Muscle layer of duodenum (tissue), 2 donors: ENCODE data around the gene ZNF490.
A peak's percentile ranks its signal among the peaks of the same experiment; 100 is the strongest.
"Not testable (repeated sequence)": the region's sequence is repeated elsewhere in the genome, so short reads cannot be mapped to it uniquely, and the experiment has no call there.

ENCODE experiments used
- H3K27ac ChIP-seq: one replicate; pipeline ENCODE4 v1.7.0; 2013; ENCODE audit warnings: mild to moderate bottlenecking, low read length
- H3K27me3 ChIP-seq: one replicate; pipeline ENCODE4 v1.7.0; 2013; ENCODE audit warnings: low read depth, mild to moderate bottlenecking, control low read depth, low read length
- H3K36me3 ChIP-seq, 2 donors: one replicate each; pipeline ENCODE4 v1.7.0; 2013; ENCODE audit warnings: low read length in 2 of 2, control low read depth in 1 of 2, mild to moderate bottlenecking in 1 of 2; ENCODE audit not compliant: insufficient read depth in 2 of 2, control insufficient read depth in 1 of 2
- H3K4me1 ChIP-seq, 2 donors: one replicate each; pipeline ENCODE4 v1.7.0; 2013; ENCODE audit warnings: low read length in 2 of 2, mild to moderate bottlenecking in 2 of 2, control low read depth in 1 of 2, moderate library complexity in 1 of 2; ENCODE audit not compliant: insufficient read depth in 2 of 2, control insufficient read depth in 1 of 2
- H3K4me3 ChIP-seq, 2 donors: one replicate each; pipeline ENCODE4 v1.7.0; 2013; ENCODE audit warnings: low read length in 2 of 2, low read depth in 1 of 2, mild to moderate bottlenecking in 1 of 2
- H3K9me3 ChIP-seq, 2 donors: one replicate each; pipeline ENCODE4 v1.7.0; 2013; ENCODE audit warnings: low read length in 2 of 2, control low read depth in 1 of 2, mild to moderate bottlenecking in 1 of 2; ENCODE audit not compliant: control insufficient read depth in 1 of 2
- donor health status: healthy.

Gene ZNF490

DNA sequence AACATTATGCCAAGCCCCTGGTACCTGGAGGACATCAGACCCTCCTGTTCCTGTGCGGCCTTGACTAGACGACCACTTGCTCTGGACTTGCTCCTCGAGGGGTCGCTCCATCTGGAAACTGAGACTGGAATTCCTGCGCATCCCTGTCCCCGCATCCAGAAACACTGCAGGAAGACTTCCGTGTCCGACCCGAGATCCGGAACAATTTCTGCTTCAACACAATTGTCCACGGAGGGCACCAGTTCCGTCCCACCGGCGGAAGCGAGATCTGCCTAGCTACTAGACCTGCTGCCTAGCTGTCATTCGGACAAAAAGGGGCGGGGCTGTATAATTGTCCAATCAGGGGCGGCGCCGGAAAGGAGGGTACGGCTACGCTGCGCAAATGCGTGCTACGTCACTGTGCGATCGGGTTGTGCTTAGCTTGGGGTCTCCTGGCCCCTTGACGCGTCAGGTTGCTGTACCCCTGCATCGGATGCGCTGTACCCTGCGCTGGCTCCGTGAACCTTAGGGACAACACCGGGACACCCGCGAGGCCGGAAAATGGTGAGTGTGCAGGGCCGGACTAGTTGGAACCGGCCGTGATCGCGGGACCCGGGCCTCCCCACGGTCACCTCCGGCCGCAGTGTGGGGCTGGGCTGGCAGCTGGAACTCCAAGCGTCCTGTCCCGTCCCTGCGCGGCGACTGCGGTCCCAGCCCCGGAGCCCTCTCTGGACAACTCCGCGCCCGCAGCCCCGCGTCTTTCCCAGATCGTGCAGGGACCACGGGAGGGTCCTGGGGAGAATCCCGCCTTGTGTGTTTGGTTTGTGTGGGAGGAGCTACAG is at the start of gene ZNF490, which contains the start of gene ZNF791:
TSS of gene ZNF490 (minus strand) at position 274 of the 821 bp plus-strand sequence. CDS start at position 141, 133 bp downstream.
TSS of gene ZNF791 (plus strand) at position 381 of the 821 bp plus-strand sequence. CDS start at position 541, 160 bp downstream.
- Histone ChIP-seq H3K36me3 (peaks cover 5 to 20% of the 10 kb centered on the region in 2 donors), H3K4me3 (peak within 1 kb of the TSS; percentile 76 to 100), H3K27me3 (no peaks in the 10 kb centered on the region), H3K27ac (peak within 1 kb of the TSS; percentile 97), H3K4me1 (peaks cover 0 to 38% of the 10 kb centered on the region in 2 donors), H3K9me3 (no peaks in the 10 kb centered on the region)

DNA sequence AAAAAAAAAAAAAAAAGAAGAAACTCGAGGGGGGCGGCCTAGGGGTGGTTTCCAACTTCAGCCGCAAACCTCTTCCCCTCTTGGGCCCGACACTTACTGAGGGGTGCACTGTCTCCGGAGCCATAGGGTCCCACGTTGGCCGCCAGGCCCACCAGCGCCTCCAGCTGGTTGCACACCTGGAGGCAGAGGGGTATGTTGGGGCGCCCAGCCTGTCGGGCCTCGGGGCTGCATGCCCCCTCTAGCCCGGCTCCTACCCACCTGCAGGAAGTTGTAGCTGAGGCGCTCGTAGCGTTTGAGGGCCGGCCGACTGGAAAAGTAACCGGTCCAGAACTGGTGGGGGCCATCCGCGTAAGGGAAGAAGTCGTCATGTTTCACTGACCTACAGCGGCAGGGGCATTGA is 47.4 kb upstream of the ZNF490 start:
- no peaks in the 10 kb centered on the region for H3K27me3 ChIP-seq
- H3K27ac ChIP-seq: no peak overlapping the region
- peaks cover 27 to 64% of the 10 kb centered on the region in 2 donors for H3K36me3 ChIP-seq
- H3K4me3 ChIP-seq: no peak overlapping the region
- no peaks in the 10 kb centered on the region for H3K9me3 ChIP-seq
- no peaks in the 10 kb centered on the region for H3K4me1 ChIP-seq

DNA sequence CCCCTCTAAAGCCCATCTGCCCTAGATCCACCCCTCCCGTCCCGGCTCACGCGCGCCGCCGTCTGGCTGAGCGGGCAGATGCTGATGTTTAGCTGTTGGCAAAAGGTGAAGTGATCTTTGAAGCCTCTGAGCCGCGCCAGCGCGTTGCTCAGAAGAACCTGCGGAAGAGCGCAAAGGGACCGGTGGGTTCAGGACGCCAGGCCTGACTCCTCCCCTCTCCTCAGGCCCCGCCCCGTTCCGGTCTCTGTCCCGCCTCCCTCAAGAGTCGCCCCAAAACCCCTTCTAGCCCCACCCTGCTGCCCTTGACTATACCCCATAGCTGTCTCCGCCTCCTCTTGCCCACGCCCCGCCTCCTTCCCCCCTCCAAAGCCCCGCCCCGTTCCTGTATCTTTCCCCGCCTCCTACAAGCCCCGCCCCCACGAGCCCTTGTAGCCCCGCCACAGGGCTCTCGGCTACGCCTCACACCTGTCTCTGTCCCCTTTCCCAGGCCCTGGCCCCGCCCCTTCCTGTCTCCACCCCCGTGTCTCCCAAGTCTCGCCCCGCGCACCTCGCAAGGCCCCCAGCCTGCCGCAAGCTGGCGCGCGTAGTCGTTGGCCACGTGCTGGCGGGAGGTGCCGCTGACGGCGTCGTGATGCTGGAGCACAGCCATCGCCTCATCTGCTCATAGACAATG is 46.4 kb upstream of the ZNF490 start:
- Histone ChIP-seq H3K27ac (no peak overlapping the region), H3K4me1 (no peaks in the 10 kb centered on the region), H3K4me3 (no peak overlapping the region), H3K9me3 (no peaks in the 10 kb centered on the region), H3K36me3 (peaks cover 27 to 65% of the 10 kb centered on the region in 2 donors), H3K27me3 (no peaks in the 10 kb centered on the region)

DNA sequence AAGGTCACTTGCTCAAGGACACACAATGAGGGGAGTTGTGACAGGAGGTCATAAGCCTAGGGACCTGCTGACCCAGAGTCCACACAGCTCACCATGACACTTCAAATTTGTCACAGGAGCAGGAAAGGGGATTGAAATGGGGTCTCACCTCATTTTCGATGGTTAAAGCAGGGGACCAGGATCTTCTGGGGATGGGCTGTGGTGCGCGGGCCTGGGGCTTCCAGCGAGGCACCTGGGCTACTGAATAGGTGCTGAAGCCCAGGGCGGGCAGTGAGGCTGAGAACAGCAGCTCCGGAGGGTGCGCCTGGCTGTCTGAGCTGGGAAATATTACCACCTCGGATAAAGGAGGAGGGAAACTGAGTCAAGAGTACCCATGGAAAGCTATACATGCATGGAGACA is 44.9 kb upstream of the ZNF490 start:
- Histone ChIP-seq H3K9me3 (no peaks in the 10 kb centered on the region), H3K4me3 (no peak overlapping the region), H3K36me3 (peaks cover 22 to 52% of the 10 kb centered on the region in 2 donors), H3K4me1 (no peaks in the 10 kb centered on the region), H3K27ac (no peak overlapping the region), H3K27me3 (no peaks in the 10 kb centered on the region)

DNA sequence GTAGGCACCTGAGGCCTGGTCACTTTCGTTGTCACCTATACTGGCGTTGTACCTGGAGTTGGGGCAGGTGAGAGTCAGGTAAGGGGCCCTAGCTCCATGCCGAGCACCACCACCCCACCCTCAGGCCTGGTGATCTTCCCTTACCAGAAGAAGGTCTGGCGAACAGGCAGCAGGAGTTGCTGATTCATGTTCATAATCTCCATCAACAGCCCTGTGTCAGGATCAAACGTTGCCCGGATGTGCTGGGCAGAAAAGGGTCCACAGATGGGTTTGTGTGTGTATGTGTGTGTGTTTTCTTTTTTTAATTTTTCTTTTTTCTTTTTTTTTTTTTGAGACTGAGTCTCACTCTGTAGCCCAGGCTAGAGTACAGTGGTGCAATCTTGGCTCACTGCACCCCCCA is 41.6 kb upstream of the ZNF490 start:
- Histone ChIP-seq H3K9me3 (no peaks in the 10 kb centered on the region), H3K36me3 (peaks cover 19 to 28% of the 10 kb centered on the region in 2 donors), H3K27me3 (no peaks in the 10 kb centered on the region), H3K4me3 (no peak overlapping the region), H3K4me1 (peaks cover 0 to 13% of the 10 kb centered on the region in 2 donors), H3K27ac (no peak overlapping the region)

DNA sequence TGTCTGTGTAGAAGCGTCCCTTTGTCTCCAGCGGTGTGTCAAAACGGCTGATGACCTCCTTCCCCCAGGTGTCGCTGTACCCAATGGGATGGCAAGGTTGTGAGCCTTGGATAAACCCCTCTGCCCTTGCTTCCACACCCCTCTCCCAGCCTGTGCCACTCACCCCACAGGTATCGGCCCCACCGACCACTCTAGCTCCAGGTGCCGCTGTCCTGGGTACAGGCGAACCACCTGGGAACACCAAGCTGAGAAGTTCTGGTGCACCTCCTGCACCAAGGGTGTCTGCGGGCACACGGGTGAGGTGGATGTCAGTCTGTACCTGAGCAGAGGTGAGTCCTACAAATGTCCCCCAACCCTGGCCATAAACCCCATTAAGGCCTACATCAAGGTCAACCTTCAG is 39.3 kb upstream of the ZNF490 start:
- H3K9me3 ChIP-seq: no peaks in the 10 kb centered on the region
- H3K4me1 ChIP-seq: peaks cover 0 to 13% of the 10 kb centered on the region in 2 donors
- no peak overlapping the region for H3K4me3 ChIP-seq
- H3K27ac ChIP-seq: no peak overlapping the region
- H3K36me3 ChIP-seq: peaks cover 2 to 9% of the 10 kb centered on the region in 2 donors
- H3K27me3 ChIP-seq: no peaks in the 10 kb centered on the region

DNA sequence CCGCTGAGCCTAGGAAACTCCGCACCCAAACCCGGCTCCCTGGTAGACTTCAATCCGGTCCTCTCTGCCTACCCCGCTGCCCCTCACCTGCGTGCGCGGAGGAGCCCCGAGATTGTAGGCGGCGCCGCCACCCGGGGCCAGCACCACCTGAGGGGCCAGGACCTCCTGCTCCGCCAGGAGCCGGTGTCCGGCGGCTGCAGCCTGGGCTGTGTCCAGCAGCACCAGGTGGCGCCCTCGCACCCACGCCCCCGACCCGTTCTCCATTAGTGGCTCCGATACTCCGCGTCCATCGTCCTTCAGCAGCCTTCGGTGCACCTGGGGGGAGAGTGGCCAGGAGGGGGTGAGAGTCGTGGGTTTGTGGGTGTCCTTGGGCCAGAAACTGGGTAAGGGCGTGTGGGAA is 37.5 kb upstream of the ZNF490 start:
- H3K4me3 ChIP-seq: peak overlapping the region in 1 of 2 donors; percentile 51
- no peak overlapping the region for H3K27ac ChIP-seq
- peaks cover 0 to 4% of the 10 kb centered on the region in 2 donors for H3K36me3 ChIP-seq
- H3K27me3 ChIP-seq: no peaks in the 10 kb centered on the region
- H3K4me1 ChIP-seq: peaks cover 0 to 13% of the 10 kb centered on the region in 2 donors
- no peaks in the 10 kb centered on the region for H3K9me3 ChIP-seq

DNA sequence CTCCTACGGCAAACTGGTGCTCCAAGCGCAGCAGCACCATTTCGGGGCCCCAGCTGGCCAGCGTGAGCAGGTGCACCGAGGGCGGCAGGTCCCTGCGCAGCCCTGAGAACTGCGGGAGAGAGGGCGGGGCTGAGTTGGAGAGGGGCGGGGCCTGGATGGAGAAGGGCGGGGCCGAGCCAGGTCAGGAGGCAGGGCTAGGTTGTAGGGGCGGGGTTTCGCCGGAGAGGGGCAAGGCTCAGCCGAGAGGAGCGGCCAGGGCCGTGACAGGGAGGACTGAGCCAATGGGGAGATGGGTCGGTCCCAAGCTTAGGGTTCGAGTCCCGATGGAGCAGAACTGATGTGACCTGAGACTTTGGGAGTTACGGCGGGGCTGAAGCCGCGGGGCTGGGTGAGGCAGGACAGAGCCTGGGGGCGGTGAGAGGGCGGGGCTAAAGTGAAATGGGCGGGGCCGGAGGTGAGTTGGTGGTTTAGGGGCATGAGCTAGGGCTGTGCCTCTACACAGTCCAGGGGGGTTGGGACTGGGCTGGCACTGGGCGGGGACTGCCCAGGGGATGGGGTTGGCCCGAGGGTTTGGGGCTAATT is 37.0 kb upstream of the ZNF490 start:
- Histone ChIP-seq H3K27me3 (no peaks in the 10 kb centered on the region), H3K4me3 (peak overlapping the region; percentile 39 to 51), H3K4me1 (peaks cover 0 to 13% of the 10 kb centered on the region in 2 donors), H3K27ac (no peak overlapping the region), H3K36me3 (peaks cover 0 to 4% of the 10 kb centered on the region in 2 donors), H3K9me3 (no peaks in the 10 kb centered on the region)

DNA sequence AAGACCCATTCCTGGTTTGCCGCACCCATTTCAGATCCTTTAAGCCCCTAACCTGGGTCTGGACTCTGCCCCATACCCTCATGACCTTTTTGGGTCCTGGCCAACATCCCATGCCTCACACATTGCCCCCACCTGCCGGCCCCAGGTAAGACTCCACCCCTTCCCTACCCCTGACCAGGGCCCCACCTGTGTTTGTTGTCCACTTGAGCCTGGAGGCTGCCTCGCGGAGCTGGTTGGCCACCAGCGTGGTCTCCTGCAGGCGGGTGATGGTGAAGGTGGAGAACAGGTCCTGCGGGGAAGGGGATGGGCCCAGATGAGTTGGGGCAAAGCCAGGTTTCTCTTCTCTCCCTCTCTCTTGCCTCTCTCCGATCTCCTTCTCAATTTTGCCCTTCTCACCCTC is 36.4 kb upstream of the ZNF490 start:
- peak overlapping the region in 1 of 2 donors; percentile 51 for H3K4me3 ChIP-seq
- no peaks in the 10 kb centered on the region for H3K9me3 ChIP-seq
- H3K27me3 ChIP-seq: no peaks in the 10 kb centered on the region
- H3K4me1 ChIP-seq: peaks cover 0 to 13% of the 10 kb centered on the region in 2 donors
- H3K27ac ChIP-seq: no peak overlapping the region
- H3K36me3 ChIP-seq: peaks cover 0 to under 1% of the 10 kb centered on the region in 2 donors

DNA sequence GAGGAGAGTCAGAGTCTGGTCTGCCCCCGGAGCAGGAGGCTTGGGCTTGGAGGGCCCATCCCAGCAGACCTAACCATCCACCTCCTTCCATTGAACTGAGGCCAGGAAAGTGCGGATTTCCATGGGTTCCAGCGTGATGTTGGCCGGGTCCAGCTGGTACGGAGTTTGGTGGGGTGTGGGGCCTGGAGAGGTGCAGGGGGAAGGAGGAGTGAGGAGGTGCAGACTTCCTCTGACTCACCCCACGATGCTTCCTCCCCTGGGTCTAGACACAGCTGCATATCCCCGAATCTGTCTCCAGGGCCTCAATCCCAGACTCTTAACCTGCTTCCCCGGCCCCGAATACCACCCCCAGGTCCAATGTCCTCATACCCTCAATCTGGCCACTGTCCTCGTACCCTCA is 35.9 kb upstream of the ZNF490 start:
- Histone ChIP-seq H3K27ac (no peak overlapping the region), H3K36me3 (no peaks in the 10 kb centered on the region), H3K27me3 (no peaks in the 10 kb centered on the region), H3K4me1 (peaks cover 0 to 13% of the 10 kb centered on the region in 2 donors), H3K4me3 (no peak overlapping the region), H3K9me3 (no peaks in the 10 kb centered on the region)

DNA sequence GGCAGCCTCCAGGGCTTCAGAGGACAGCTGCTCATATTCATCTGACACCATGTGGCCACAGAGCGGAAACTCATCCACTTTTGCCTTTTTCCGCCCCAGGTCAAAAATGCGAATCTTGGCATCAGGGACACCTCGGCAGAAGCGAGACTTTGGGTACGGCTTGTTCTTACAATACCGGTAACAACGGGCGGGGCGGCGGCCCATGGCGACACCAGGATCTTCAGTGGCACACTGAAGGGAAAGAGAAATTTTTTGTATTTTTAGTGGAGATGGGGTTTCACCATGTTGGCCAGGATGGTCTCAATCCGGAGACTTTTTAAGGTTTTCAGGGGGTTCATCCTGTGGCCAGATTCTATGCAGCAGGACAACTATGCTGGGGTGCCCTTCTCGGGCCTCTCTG is 33.1 kb upstream of the ZNF490 start:
- not testable (repeated sequence) for H3K9me3 ChIP-seq, H3K4me3 ChIP-seq, H3K36me3 ChIP-seq, H3K27ac ChIP-seq, H3K27me3 ChIP-seq
- peaks cover 0 to 19% of the 10 kb centered on the region in 2 donors for H3K4me1 ChIP-seq
